Testis (tissue), 3 donors: ENCODE data around the gene AP2B1. TPM values are rescaled to one million over a fixed set of nuclear protein-coding genes. Genes with fewer than 3 reads are reported as not detected.

Source experiments
- DNase-seq: peaks from one replicate; pipeline ENCODE4 v3.0.0-alpha.2; 2019
- H3K27ac ChIP-seq, 2 donors: fragments of 200-600 bp; sonication (generic); one replicate each; pipeline ENCODE4 v1.5.1; 2019
- H3K27me3 ChIP-seq: fragments of 200-600 bp; sonication (generic); one replicate; pipeline ENCODE4 v1.5.1; 2019
- H3K36me3 ChIP-seq: fragments of 200-600 bp; sonication (generic); one replicate; pipeline ENCODE4 v1.5.1; 2017; ENCODE audit warnings: low read depth; ENCODE audit errors: missing control alignments
- H3K4me1 ChIP-seq: fragments of 200-600 bp; sonication (generic); one replicate; pipeline ENCODE4 v1.5.1; 2019
- H3K4me3 ChIP-seq, 2 donors: fragments of 200-600 bp; sonication (generic); one replicate each; pipeline ENCODE4 v1.5.1; 2017 to 2019
- H3K9me3 ChIP-seq: fragments of 200-600 bp; sonication (generic); one replicate; pipeline ENCODE4 v1.5.1; 2017
- POLR2A ChIP-seq: fragments of 450-650 bp; IDR thresholded peaks from one replicate; pipeline ENCODE4 v1.6.1; 2017; ENCODE audit warnings: antibody characterized with exemption, mild to moderate bottlenecking, moderate library complexity
- WGBS, 2 donors: methylation state at CpG; one replicate each; pipeline ENCODE4 v1.1.5; 2018; 5-methylcytosine and 5-hydroxymethylcytosine counted together
- intact Hi-C: fragments of 100-400 bp; cut with DNase I; formaldehyde crosslinking; loops from one replicate; pipeline ENCODE4 v1.15.1; 2023; ENCODE audit warnings: low total_unique reads
- polyA plus RNA-seq: library from polyadenylated mRNA; stranded (reverse); fragments of 350-450 nt; fragmentation: Illumina TruSeq; extraction: RNeasy Lipid Tissue Mini Kit (QIAGEN cat#74804); gene quantifications from one replicate; pipeline ENCODE4 v1.2.3, GENCODE V29; 2014; ENCODE audit warnings: low read depth, low replicate concordance; ENCODE audit not compliant: insufficient read depth
- total RNA-seq, 2 donors: library from RNA; depleted of rRNA; stranded (reverse); fragments of >200 nt; gene quantifications; one replicate each; pipeline ENCODE4 v1.2.3, GENCODE V29; 2016
- TF ChIP-seq, protein P1 (sequence below), 3 experiments: fragments of 450-650 bp in 2 of 3; fragments of 200-600 bp in 1 of 3; sonication (generic) in 1 of 3; IDR thresholded peaks; one replicate each; pipeline ENCODE4 v1.5.1; 2016 to 2019; ENCODE audit warnings: antibody characterized with exemption in 3 of 3, mild to moderate bottlenecking in 2 of 3, moderate library complexity in 1 of 3

The AP2B1 gene
- total and polyA plus RNA-seq, 3 donors from 2014 or later, result 132 to 310 (median 147) TPM

DNA sequence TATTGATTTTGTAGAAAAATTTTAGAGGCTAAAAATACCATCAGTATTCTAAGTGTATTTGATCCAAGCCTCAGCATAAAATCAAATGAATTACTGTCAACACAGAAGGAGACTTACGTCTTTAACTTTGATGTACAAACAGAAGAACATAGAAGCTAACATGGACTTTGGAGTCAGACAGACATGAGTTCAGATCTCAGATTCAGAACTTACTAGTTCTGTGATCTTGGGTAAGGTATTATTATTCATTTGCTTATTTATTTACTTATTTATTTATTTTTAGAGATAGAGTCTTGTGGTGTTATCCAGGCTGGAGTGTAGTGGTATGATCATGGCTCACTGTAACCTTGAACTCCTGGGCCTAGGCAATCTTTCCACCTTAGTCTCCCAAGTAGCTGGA lies 45.7 kb upstream of the AP2B1 start:
- no peaks in the 10 kb centered on the region for H3K27me3 ChIP-seq
- H3K36me3 ChIP-seq, result no peaks in the 10 kb centered on the region
- H3K9me3 ChIP-seq, result no peaks in the 10 kb centered on the region
- DNase-seq, result no peak
- intact Hi-C loops, result no loop called here
- WGBS, 2 donors, result 70 to 75% methylated on average over 1 of the region's 1 CpG
- peak overlapping the region; percentile 39 for H3K27ac ChIP-seq
- no peak overlapping the region for H3K4me3 ChIP-seq
- peaks cover 18% of the 10 kb centered on the region for H3K4me1 ChIP-seq
- TF ChIP-seq POLR2A, result no peak
- TF ChIP-seq, protein P1, sequence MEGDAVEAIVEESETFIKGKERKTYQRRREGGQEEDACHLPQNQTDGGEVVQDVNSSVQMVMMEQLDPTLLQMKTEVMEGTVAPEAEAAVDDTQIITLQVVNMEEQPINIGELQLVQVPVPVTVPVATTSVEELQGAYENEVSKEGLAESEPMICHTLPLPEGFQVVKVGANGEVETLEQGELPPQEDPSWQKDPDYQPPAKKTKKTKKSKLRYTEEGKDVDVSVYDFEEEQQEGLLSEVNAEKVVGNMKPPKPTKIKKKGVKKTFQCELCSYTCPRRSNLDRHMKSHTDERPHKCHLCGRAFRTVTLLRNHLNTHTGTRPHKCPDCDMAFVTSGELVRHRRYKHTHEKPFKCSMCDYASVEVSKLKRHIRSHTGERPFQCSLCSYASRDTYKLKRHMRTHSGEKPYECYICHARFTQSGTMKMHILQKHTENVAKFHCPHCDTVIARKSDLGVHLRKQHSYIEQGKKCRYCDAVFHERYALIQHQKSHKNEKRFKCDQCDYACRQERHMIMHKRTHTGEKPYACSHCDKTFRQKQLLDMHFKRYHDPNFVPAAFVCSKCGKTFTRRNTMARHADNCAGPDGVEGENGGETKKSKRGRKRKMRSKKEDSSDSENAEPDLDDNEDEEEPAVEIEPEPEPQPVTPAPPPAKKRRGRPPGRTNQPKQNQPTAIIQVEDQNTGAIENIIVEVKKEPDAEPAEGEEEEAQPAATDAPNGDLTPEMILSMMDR (IDR thresholded peaks at IDR 0.05), result no peak

DNA sequence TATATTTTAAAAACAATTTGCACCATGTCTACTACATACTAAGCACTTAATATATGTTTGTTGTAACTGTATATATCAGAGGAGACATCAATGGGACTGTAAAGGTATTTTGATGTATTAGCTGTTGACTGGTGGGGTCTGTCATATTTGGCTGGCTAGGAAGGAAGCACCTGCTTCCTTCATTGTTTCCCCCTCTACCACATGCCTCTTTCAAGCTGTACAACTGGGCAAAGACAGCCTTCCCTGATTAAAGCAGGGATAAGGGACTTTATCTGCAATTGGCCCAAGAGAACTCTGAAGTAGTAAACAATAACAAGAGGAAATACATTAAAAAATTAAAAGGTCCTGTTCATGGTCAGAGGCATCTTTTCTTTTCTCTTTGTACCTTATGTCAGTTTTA lies 44.1 kb upstream of the AP2B1 start:
- intact Hi-C loops, result no loop called here
- H3K4me1 ChIP-seq, result peaks cover 8% of the 10 kb centered on the region
- H3K9me3 ChIP-seq, result no peaks in the 10 kb centered on the region
- TF ChIP-seq, protein P1 (IDR thresholded peaks at IDR 0.05), result no peak
- no peak for TF ChIP-seq POLR2A
- no peaks in the 10 kb centered on the region for H3K27me3 ChIP-seq
- H3K36me3 ChIP-seq, result no peaks in the 10 kb centered on the region
- no peak overlapping the region for H3K27ac ChIP-seq
- H3K4me3 ChIP-seq, result no peak overlapping the region
- no peak for DNase-seq

DNA sequence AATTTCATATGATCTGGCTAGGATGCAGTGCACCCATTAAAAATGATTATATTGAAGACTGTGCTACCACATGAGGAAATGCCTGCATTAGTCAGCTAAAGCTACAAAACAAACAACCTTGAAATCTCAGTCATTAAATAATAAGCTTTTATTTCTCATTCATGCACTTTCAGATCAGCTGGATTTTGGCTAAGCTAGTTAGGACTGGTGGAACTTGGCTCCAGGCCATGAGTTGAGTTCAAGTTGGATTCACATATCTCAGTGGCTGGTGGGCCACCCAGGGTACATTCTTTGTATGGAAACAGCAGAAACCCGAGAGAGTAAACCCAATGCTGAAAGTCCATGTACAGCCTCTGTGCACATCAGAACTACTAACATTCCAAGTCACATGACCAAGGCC lies 43.3 kb upstream of the AP2B1 start:
- WGBS, 2 donors, result 46 to 86% methylated on average over 1 of the region's 1 CpG
- intact Hi-C loops, result no loop called here
- no peak overlapping the region for H3K27ac ChIP-seq
- TF ChIP-seq POLR2A, result no peak
- TF ChIP-seq, protein P1 (IDR thresholded peaks at IDR 0.05), result no peak
- no peak overlapping the region for H3K4me3 ChIP-seq
- H3K9me3 ChIP-seq, result no peaks in the 10 kb centered on the region
- H3K27me3 ChIP-seq, result no peaks in the 10 kb centered on the region
- DNase-seq, result no peak
- H3K36me3 ChIP-seq, result no peaks in the 10 kb centered on the region
- peaks cover under 1% of the 10 kb centered on the region for H3K4me1 ChIP-seq

DNA sequence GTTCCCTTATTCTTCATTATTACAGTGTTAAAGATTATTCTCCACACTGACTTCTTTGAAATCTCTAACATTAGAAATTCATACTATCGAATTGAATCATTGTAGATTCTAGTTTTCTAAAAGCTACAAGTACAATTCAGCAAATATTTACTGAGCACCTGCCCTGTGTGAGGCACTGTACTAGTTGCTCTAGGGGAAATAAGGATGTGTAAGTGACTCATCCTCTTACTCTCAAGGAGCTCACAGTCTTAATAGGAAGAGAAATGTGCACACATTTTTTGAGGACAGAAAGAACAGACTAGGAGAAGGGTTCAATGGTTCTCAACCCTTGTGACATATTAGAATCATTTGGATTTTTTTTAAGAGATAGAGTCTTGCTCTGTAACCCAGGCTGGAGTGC lies 42.0 kb upstream of the AP2B1 start:
- Histone ChIP-seq H3K36me3 (no peaks in the 10 kb centered on the region), H3K9me3 (no peaks in the 10 kb centered on the region), H3K27ac (no peak overlapping the region), H3K27me3 (no peaks in the 10 kb centered on the region), H3K4me3 (no peak overlapping the region), H3K4me1 (no peaks in the 10 kb centered on the region)
- WGBS, 2 donors, result 85 to 86% methylated on average over 1 of the region's 1 CpG
- intact Hi-C loops, result no loop called here
- no peak for DNase-seq
- TF ChIP-seq, protein P1 (IDR thresholded peaks at IDR 0.05), result no peak
- TF ChIP-seq POLR2A, result no peak

DNA sequence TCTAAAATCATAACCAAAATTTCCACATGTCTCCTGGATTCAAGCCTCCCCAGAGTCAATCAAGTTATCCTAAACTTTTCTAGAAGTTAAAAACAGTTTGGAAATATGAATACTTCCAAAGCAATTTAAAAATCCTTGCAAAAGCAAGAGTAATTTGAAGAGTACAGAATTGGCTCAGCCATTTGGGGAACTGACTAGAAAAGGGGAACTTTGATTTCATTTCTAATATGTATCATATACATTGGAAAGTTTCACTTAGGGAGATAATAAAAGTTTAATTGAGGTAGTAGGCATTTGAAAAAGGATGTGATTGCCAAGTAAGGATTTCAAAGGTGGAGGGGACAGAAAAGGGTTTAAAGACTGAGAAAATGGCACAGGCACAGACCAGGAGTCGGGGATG lies 40.6 kb upstream of the AP2B1 start:
- no peaks in the 10 kb centered on the region for H3K4me1 ChIP-seq
- H3K36me3 ChIP-seq, result no peaks in the 10 kb centered on the region
- intact Hi-C loops, result no loop called here
- H3K9me3 ChIP-seq, result no peaks in the 10 kb centered on the region
- 77 to 88% methylated on average over 1 of the region's 1 CpG for WGBS, 2 donors
- no peak overlapping the region for H3K4me3 ChIP-seq
- TF ChIP-seq POLR2A, result no peak
- TF ChIP-seq, protein P1 (IDR thresholded peaks at IDR 0.05), result no peak
- no peak for DNase-seq
- no peak overlapping the region for H3K27ac ChIP-seq
- no peaks in the 10 kb centered on the region for H3K27me3 ChIP-seq
